DND-41 (cell line): ENCODE measurements around the gene TNFSF15.

Experiments
- ATAC-seq: fragments of 200-7000 bp; cut with Tn5 transposase; 3 replicates; pipeline ENCODE4 v1.9.1; 2021; ENCODE audit warnings: low read depth; ENCODE audit not compliant: insufficient read depth
- DNase-seq: peaks from one replicate; pipeline ENCODE4 v3.0.0-alpha.2; 2020
- H2AFZ ChIP-seq: 2 replicates; pipeline ENCODE4 v1.6.0; 2012; ENCODE audit warnings: low read depth, low read length
- H3K27ac ChIP-seq: 2 replicates; pipeline ENCODE4 v1.5.1; 2012; ENCODE audit warnings: low read length, inconsistent platforms
- H3K27me3 ChIP-seq: fragments of 200-600 bp; sonication (generic); 2 replicates; pipeline ENCODE4 v1.6.0; 2012; ENCODE audit warnings: low read length, mild to moderate bottlenecking, inconsistent platforms; ENCODE audit not compliant: insufficient read depth, poor library complexity
- H3K36me3 ChIP-seq: 2 replicates; pipeline ENCODE4 v1.5.1; 2012; ENCODE audit warnings: low read length, inconsistent platforms; ENCODE audit not compliant: insufficient read depth
- H3K4me1 ChIP-seq: 2 replicates; pipeline ENCODE4 v1.5.1; 2012; ENCODE audit warnings: mild to moderate bottlenecking, low read length; ENCODE audit not compliant: insufficient read depth
- H3K4me2 ChIP-seq: 2 replicates; pipeline ENCODE4 v1.6.0; 2012; ENCODE audit warnings: mild to moderate bottlenecking, moderate library complexity, low read length, inconsistent platforms; ENCODE audit not compliant: insufficient read depth
- H3K4me3 ChIP-seq, 2 experiments: fragments of 200-600 bp in 1 of 2; shearing (Covaris generic) in 1 of 2; 2 replicates each; pipeline ENCODE4 v1.5.1; 2012 to 2016; ENCODE audit warnings: inconsistent platforms in 2 of 2, low read length in 2 of 2, mild to moderate bottlenecking in 2 of 2, low read depth in 1 of 2, moderate library complexity in 1 of 2
- H3K79me2 ChIP-seq: 2 replicates; pipeline ENCODE4 v1.6.0; 2012; ENCODE audit warnings: low read length, inconsistent platforms; ENCODE audit not compliant: insufficient read depth
- H3K9ac ChIP-seq: 2 replicates; pipeline ENCODE4 v1.6.0; 2012; ENCODE audit warnings: low read depth, mild to moderate bottlenecking, inconsistent platforms, low read length, moderate library complexity
- H3K9me3 ChIP-seq: 2 replicates; pipeline ENCODE4 v1.5.1; 2012; ENCODE audit warnings: low read length, moderate library complexity, mild to moderate bottlenecking, inconsistent platforms; ENCODE audit not compliant: insufficient read depth, severe bottlenecking
- H4K20me1 ChIP-seq: 2 replicates; pipeline ENCODE4 v1.6.0; 2012; ENCODE audit warnings: low read length; ENCODE audit not compliant: insufficient read depth
- CTCF ChIP-seq: IDR thresholded peaks from 2 replicates; pipeline ENCODE4 v1.5.1; 2012; ENCODE audit warnings: borderline replicate concordance, low read length, moderate library complexity, mild to moderate bottlenecking; ENCODE audit not compliant: poor library complexity, severe bottlenecking; ENCODE audit errors: extremely low read depth
- EZH2 ChIP-seq: IDR thresholded peaks from 3 replicates; pipeline ENCODE4 v1.6.1; 2012; ENCODE audit warnings: borderline replicate concordance, low read depth, mild to moderate bottlenecking, moderate library complexity, low read length, inconsistent platforms; ENCODE audit not compliant: severe bottlenecking

Gene TNFSF15

GRCh38 chr9:114824110-114824509, 18.3 kb upstream of the TNFSF15 start:
- Histone ChIP-seq H2AFZ (no peak overlapping the region), H3K79me2 (no peaks in the 10 kb centered on the region), H4K20me1 (no peaks in the 10 kb centered on the region), H3K27me3 (no peaks in the 10 kb centered on the region), H3K27ac (no peak overlapping the region), H3K4me1 (no peaks in the 10 kb centered on the region), H3K9ac (no peak overlapping the region), H3K36me3 (no peaks in the 10 kb centered on the region), H3K9me3 (no peaks in the 10 kb centered on the region), H3K4me2 (no peak overlapping the region), H3K4me3 (no peak overlapping the region)
- ATAC-seq (no peak), DNase-seq (no peak)
- TF ChIP-seq EZH2 (no peak), CTCF (no peak)

GRCh38 chr9:114823441-114823840, 17.6 kb upstream of the TNFSF15 start:
- no peak overlapping the region for H3K4me2 ChIP-seq
- no peaks in the 10 kb centered on the region for H3K79me2 ChIP-seq
- no peaks in the 10 kb centered on the region for H3K9me3 ChIP-seq
- no peaks in the 10 kb centered on the region for H3K27me3 ChIP-seq
- no peak overlapping the region for H2AFZ ChIP-seq
- H3K4me3 ChIP-seq: no peak overlapping the region
- no peak overlapping the region for H3K9ac ChIP-seq
- TF ChIP-seq EZH2: no peak
- TF ChIP-seq CTCF: no peak
- no peak for ATAC-seq
- H4K20me1 ChIP-seq: no peaks in the 10 kb centered on the region
- H3K27ac ChIP-seq: no peak overlapping the region
- H3K4me1 ChIP-seq: no peaks in the 10 kb centered on the region
- H3K36me3 ChIP-seq: no peaks in the 10 kb centered on the region
- no peak for DNase-seq

GRCh38 chr9:114822708-114823107, 16.9 kb upstream of the TNFSF15 start:
- DNase-seq (no peak), ATAC-seq (no peak)
- Histone ChIP-seq H3K36me3 (no peaks in the 10 kb centered on the region), H3K4me3 (no peak overlapping the region), H3K27ac (no peak overlapping the region), H4K20me1 (no peaks in the 10 kb centered on the region), H3K4me1 (no peaks in the 10 kb centered on the region), H3K9ac (no peak overlapping the region), H3K27me3 (no peaks in the 10 kb centered on the region), H3K4me2 (no peak overlapping the region), H3K9me3 (no peaks in the 10 kb centered on the region), H2AFZ (no peak overlapping the region), H3K79me2 (no peaks in the 10 kb centered on the region)
- TF ChIP-seq EZH2 (no peak), CTCF (no peak)

- Histone ChIP-seq H3K27ac (no peak overlapping the region), H3K79me2 (no peaks in the 10 kb centered on the region), H3K9ac (no peak overlapping the region), H3K36me3 (no peaks in the 10 kb centered on the region), H2AFZ (no peak overlapping the region), H4K20me1 (no peaks in the 10 kb centered on the region), H3K4me2 (no peak overlapping the region), H3K4me3 (no peak overlapping the region), H3K4me1 (no peaks in the 10 kb centered on the region), H3K9me3 (no peaks in the 10 kb centered on the region), H3K27me3 (no peaks in the 10 kb centered on the region)
- DNase-seq (no peak), ATAC-seq (no peak)
- TF ChIP-seq EZH2 (no peak), CTCF (no peak)
Measured at GRCh38 chr9:114820776-114821501, 15.1 kb upstream of the TNFSF15 start.
